Kidney (tissue), 14 donors: ENCODE measurements around the gene CD40. TPM values are rescaled to one million over a fixed set of nuclear protein-coding genes. Genes with fewer than 3 reads are reported as not detected.

Experiments used
- DNase-seq, 5 donors: peaks; one replicate each; pipeline ENCODE4 v3.0.0-alpha.2; 2013 to 2020
- FAIRE-seq: peaks from 2 replicates; lab custom pipeline; 2012; peaks lifted over from hg19 to GRCh38; lab: Jason Lieb, UNC
- H3K27ac ChIP-seq, 2 donors: one replicate each; pipeline ENCODE4 v1.7.0; 2013; ENCODE audit warnings: low read depth in 2 of 2, low read length in 2 of 2, inconsistent platforms in 1 of 2
- H3K27me3 ChIP-seq: one replicate; pipeline ENCODE4 v1.7.1; 2013; ENCODE audit warnings: low read length, inconsistent platforms; ENCODE audit not compliant: control insufficient read depth, insufficient read depth
- H3K36me3 ChIP-seq, 3 donors: one replicate each; pipeline versions ENCODE4 v1.7.0 to v1.7.1; 2013; ENCODE audit warnings: low read length in 3 of 3, control low read depth in 1 of 3, inconsistent platforms in 1 of 3; ENCODE audit not compliant: insufficient read depth in 3 of 3, control insufficient read depth in 2 of 3
- H3K4me1 ChIP-seq, 3 donors: one replicate each; pipeline versions ENCODE4 v1.7.0 to v1.7.1; 2013; ENCODE audit warnings: low read length in 3 of 3, inconsistent platforms in 1 of 3, low read depth in 1 of 3; ENCODE audit not compliant: control insufficient read depth in 2 of 3, insufficient read depth in 2 of 3
- H3K4me3 ChIP-seq, 3 donors: one replicate each; pipeline versions ENCODE4 v1.7.0 to v1.8.1; 2013; ENCODE audit warnings: low read length in 3 of 3, control low read depth in 1 of 3, inconsistent platforms in 1 of 3
- H3K9ac ChIP-seq, 3 donors: one replicate each; pipeline versions ENCODE4 v1.7.0 to v1.7.1; 2013; ENCODE audit warnings: low read length in 3 of 3, control low read depth in 1 of 3, inconsistent platforms in 1 of 3
- H3K9me3 ChIP-seq, 3 donors: one replicate each; pipeline versions ENCODE4 v1.7.0 to v1.7.1; 2013; ENCODE audit warnings: low read length in 3 of 3, control low read depth in 1 of 3, inconsistent platforms in 1 of 3; ENCODE audit not compliant: control insufficient read depth in 2 of 3, insufficient read depth in 1 of 3
- intact Hi-C: fragments of 100-400 bp; cut with DNase I; formaldehyde crosslinking; loops from one replicate; pipeline ENCODE4 v1.11.1; 2022
- polyA plus RNA-seq: library from polyadenylated mRNA; stranded (reverse); fragments of 350-450 nt; fragmentation: Illumina TruSeq; extraction: RNeasy Lipid Tissue Mini Kit (QIAGEN cat#74804); gene quantifications from one replicate; pipeline ENCODE4 v1.2.3, GENCODE V29; 2014; ENCODE audit warnings: low read depth, low replicate concordance; ENCODE audit not compliant: insufficient read depth
- total RNA-seq: library from RNA; stranded (reverse); fragmentation: NEBNext Ultra II Directional; extraction: Animal tissue kit (Norgen Biotek cat#: 25700); gene quantifications from one replicate; pipeline ENCODE4 v1.2.1, GENCODE V29; 2021
- TF ChIP-seq, protein P1 (sequence below): IDR thresholded peaks from 3 replicates; pipeline ENCODE4 v1.5.1; 2012; ENCODE audit warnings: mild to moderate bottlenecking, moderate library complexity, borderline replicate concordance; ENCODE audit not compliant: insufficient read depth; ENCODE audit errors: extremely low read depth
- donor health status: control.
- donor health status: control.
- donor health status: control.
- donor health status: control.
- donor health status: control.
- donor health status: DM: yes; HTN: yes; CAD: no.
- donor health status: Normal renal cell carcinoma (clear cell type).

CD40 gene
- total and polyA plus RNA-seq, 2 donors from 2014 or later = 15.7 to 25.2 TPM

DNA sequence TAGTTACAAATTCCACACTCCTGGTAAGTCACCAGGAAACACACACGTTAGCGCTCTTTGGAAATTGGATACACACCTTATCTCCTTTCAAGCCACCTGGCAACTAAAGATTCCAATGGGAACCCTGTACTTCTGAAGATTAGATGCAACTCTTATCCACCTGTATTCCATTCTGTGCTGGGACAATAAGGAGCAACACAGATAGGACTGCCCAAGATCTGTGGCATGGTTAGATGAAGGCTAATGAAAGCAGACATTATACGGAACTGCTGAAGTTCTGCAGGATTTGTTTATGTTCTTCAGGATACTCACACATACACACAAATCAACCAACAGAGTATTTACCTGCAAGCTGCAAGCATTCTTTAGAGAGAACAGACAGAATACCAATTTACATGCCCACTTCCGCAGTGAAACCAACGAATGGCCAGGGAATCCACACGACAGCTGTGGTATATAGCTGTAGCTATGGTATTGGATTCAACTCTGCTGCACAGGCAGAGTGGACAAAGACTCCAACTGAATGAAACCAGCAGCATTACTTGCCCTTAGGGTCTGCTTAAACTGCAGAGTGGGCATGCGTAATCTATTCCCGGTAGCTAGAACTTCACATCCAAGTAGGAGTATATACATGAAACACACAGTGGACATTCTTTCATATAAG is 40.3 kb upstream of the CD40 start:
- Histone ChIP-seq H3K4me1 (no peaks in the 10 kb centered on the region), H3K4me3 (no peak overlapping the region), H3K9ac (no peak overlapping the region), H3K27ac (no peak overlapping the region), H3K9me3 (no peaks in the 10 kb centered on the region), H3K36me3 (peaks cover 8 to 30% (median 28%) of the 10 kb centered on the region in 3 donors), H3K27me3 (no peaks in the 10 kb centered on the region)
- FAIRE-seq (no peak), DNase-seq (no peak)
- intact Hi-C loops = no loop called here
- TF ChIP-seq, protein P1, sequence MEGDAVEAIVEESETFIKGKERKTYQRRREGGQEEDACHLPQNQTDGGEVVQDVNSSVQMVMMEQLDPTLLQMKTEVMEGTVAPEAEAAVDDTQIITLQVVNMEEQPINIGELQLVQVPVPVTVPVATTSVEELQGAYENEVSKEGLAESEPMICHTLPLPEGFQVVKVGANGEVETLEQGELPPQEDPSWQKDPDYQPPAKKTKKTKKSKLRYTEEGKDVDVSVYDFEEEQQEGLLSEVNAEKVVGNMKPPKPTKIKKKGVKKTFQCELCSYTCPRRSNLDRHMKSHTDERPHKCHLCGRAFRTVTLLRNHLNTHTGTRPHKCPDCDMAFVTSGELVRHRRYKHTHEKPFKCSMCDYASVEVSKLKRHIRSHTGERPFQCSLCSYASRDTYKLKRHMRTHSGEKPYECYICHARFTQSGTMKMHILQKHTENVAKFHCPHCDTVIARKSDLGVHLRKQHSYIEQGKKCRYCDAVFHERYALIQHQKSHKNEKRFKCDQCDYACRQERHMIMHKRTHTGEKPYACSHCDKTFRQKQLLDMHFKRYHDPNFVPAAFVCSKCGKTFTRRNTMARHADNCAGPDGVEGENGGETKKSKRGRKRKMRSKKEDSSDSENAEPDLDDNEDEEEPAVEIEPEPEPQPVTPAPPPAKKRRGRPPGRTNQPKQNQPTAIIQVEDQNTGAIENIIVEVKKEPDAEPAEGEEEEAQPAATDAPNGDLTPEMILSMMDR = no peak

DNA sequence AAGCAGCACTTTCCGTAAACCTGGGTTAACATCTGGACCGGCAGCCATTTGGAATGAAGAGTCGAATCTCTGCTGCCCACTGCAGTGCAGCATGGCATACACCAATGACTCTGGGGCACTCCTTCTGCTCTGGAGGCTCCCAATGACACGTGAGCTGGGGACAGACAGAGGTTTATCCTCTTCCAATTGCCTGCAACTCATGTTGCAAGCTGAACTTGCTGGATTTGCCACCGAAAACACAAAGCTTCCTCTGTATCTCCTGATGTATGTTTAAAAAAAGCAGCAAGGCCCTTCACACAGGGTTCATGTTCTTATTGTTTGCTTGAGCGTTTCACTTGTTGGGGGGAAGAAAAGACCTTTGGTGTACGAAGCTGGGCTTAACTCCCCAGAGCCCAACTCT is 39.2 kb upstream of the CD40 start:
- Histone ChIP-seq H3K27ac (no peak overlapping the region), H3K4me1 (no peaks in the 10 kb centered on the region), H3K4me3 (no peak overlapping the region), H3K9ac (no peak overlapping the region), H3K36me3 (peaks cover 8 to 30% (median 28%) of the 10 kb centered on the region in 3 donors), H3K27me3 (no peaks in the 10 kb centered on the region), H3K9me3 (no peaks in the 10 kb centered on the region)
- intact Hi-C loops = no loop called here
- DNase-seq = no peak
- TF ChIP-seq, protein P1 = no peak
- FAIRE-seq = no peak

DNA sequence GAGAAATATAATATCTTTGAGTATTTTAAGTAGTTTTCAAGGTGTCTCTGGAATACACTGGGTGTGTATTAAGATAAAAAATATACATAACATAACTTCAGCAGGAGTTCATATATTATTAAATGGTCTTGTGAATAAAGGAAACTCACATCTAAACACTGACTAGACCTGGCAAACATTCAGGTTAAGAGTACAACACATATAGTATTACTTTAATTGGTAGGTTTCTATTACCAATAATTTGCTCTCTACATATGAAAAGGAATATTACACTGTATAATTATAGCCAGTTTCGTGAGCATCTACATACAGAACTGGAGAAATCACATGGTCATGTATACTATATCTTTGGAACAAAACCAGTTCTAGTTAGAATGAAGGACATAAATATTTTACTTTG is 37.0 kb upstream of the CD40 start:
- H3K9ac ChIP-seq = no peak overlapping the region
- no peaks in the 10 kb centered on the region for H3K27me3 ChIP-seq
- H3K4me1 ChIP-seq = peaks cover 0 to 11% (median 0%) of the 10 kb centered on the region in 3 donors
- FAIRE-seq (no peak), DNase-seq (no peak)
- intact Hi-C loops = no loop called here
- H3K9me3 ChIP-seq = no peaks in the 10 kb centered on the region
- H3K4me3 ChIP-seq = no peak overlapping the region
- TF ChIP-seq, protein P1 = no peak
- H3K27ac ChIP-seq = no peak overlapping the region
- peaks cover 4 to 19% (median 17%) of the 10 kb centered on the region in 3 donors for H3K36me3 ChIP-seq
